ENCODE data around the gene SF1.

- TF ChIP-seq, protein P1, sequence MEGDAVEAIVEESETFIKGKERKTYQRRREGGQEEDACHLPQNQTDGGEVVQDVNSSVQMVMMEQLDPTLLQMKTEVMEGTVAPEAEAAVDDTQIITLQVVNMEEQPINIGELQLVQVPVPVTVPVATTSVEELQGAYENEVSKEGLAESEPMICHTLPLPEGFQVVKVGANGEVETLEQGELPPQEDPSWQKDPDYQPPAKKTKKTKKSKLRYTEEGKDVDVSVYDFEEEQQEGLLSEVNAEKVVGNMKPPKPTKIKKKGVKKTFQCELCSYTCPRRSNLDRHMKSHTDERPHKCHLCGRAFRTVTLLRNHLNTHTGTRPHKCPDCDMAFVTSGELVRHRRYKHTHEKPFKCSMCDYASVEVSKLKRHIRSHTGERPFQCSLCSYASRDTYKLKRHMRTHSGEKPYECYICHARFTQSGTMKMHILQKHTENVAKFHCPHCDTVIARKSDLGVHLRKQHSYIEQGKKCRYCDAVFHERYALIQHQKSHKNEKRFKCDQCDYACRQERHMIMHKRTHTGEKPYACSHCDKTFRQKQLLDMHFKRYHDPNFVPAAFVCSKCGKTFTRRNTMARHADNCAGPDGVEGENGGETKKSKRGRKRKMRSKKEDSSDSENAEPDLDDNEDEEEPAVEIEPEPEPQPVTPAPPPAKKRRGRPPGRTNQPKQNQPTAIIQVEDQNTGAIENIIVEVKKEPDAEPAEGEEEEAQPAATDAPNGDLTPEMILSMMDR (conservative IDR thresholded peaks at IDR 0.05; ENCODE audit: low read length), result no peak
- TF ChIP-seq EZH2phosphoT487 (IDR thresholded peaks at IDR 0.05; ENCODE audit: borderline replicate concordance, low read depth, low read length), result no peak
Observed at GRCh38 chr11:64723907-64724862, 54.2 kb downstream of the SF1 start.
